Progenitor cell of endocrine pancreas (in vitro differentiated cells): Measurements from ENCODE around the gene PTGES. TPM values are rescaled to one million over a fixed set of nuclear protein-coding genes. Genes with fewer than 3 reads are reported as not detected.

ENCODE experiments used
- DNase-seq: peaks from one replicate; pipeline ENCODE4 v3.0.0; 2021; ENCODE audit warnings: low spot score; ENCODE audit not compliant: unreplicated experiment
- H3K27ac Mint-ChIP-seq: 2 replicates; pipeline ENCODE4 v1.8.0; 2021; ENCODE audit warnings: mild to moderate bottlenecking, moderate library complexity, mixed read lengths
- H3K27me3 Mint-ChIP-seq: 2 replicates; pipeline ENCODE4 v1.8.0; 2021; ENCODE audit warnings: mixed read lengths
- H3K36me3 Mint-ChIP-seq: 2 replicates; pipeline ENCODE4 v1.8.0; 2022; ENCODE audit warnings: mixed read lengths; ENCODE audit not compliant: insufficient read depth
- H3K4me1 Mint-ChIP-seq: 2 replicates; pipeline ENCODE4 v1.8.0; 2021; ENCODE audit warnings: low read depth, mixed read lengths
- H3K4me3 Mint-ChIP-seq: 2 replicates; pipeline ENCODE4 v1.8.0; 2021; ENCODE audit warnings: low read depth, mild to moderate bottlenecking, moderate library complexity, mixed read lengths
- H3K9me3 Mint-ChIP-seq: 2 replicates; pipeline ENCODE4 v1.8.0; 2021; ENCODE audit warnings: low read depth, mixed read lengths
- CTCF ChIP-seq: fragments of 200-600 bp; sonication (generic); IDR thresholded peaks from one replicate; pipeline ENCODE4 v1.5.0; 2021; ENCODE audit warnings: antibody characterized with exemption, mild to moderate bottlenecking; ENCODE audit not compliant: unreplicated experiment
- total RNA-seq: library from RNA; stranded (reverse); gene quantifications from 2 replicates; pipeline ENCODE4 v1.2.1, GENCODE V29; 2021

PTGES gene
- total RNA-seq, 1 donor from 2014 or later: 0.19 TPM

- peaks cover 12% of the 10 kb centered on the region for H3K27me3 Mint-ChIP-seq
- no peak for DNase-seq
- TF ChIP-seq CTCF: no peak
- H3K4me3 Mint-ChIP-seq: no peak overlapping the region
- H3K27ac Mint-ChIP-seq: no peak overlapping the region
- H3K9me3 Mint-ChIP-seq: no peaks in the 10 kb centered on the region
- no peaks in the 10 kb centered on the region for H3K4me1 Mint-ChIP-seq
- no peaks in the 10 kb centered on the region for H3K36me3 Mint-ChIP-seq
Observed at GRCh38 chr9:129739432-129739831, 13.4 kb downstream of the PTGES start.

GRCh38 chr9:129737479-129738274, 15.2 kb downstream of the PTGES start:
- peak overlapping the region; percentile 68 for H3K4me3 Mint-ChIP-seq
- H3K36me3 Mint-ChIP-seq: no peaks in the 10 kb centered on the region
- H3K9me3 Mint-ChIP-seq: no peaks in the 10 kb centered on the region
- peak; percentile 98 for TF ChIP-seq CTCF
- DNase-seq: peak; percentile 81
- H3K4me1 Mint-ChIP-seq: no peaks in the 10 kb centered on the region
- H3K27ac Mint-ChIP-seq: peak overlapping the region; percentile 74
- peaks cover 10% of the 10 kb centered on the region for H3K27me3 Mint-ChIP-seq

GRCh38 chr9:129736334-129736733, 16.5 kb downstream of the PTGES start:
- Mint-ChIP-seq H3K4me1 (no peaks in the 10 kb centered on the region), H3K27me3 (peaks cover 21% of the 10 kb centered on the region), H3K36me3 (no peaks in the 10 kb centered on the region), H3K27ac (no peak overlapping the region), H3K4me3 (no peak overlapping the region), H3K9me3 (no peaks in the 10 kb centered on the region)
- TF ChIP-seq CTCF: no peak
- no peak for DNase-seq

- Mint-ChIP-seq H3K4me1 (no peaks in the 10 kb centered on the region), H3K27me3 (peaks cover 22% of the 10 kb centered on the region), H3K27ac (no peak overlapping the region), H3K4me3 (no peak overlapping the region), H3K36me3 (no peaks in the 10 kb centered on the region), H3K9me3 (no peaks in the 10 kb centered on the region)
- DNase-seq: no peak
- no peak for TF ChIP-seq CTCF
Observed at GRCh38 chr9:129735546-129735945, 17.3 kb downstream of the PTGES start.

- Mint-ChIP-seq H3K4me1 (no peaks in the 10 kb centered on the region), H3K9me3 (no peaks in the 10 kb centered on the region), H3K4me3 (no peak overlapping the region), H3K36me3 (no peaks in the 10 kb centered on the region), H3K27ac (no peak overlapping the region), H3K27me3 (peaks cover 18% of the 10 kb centered on the region)
- no peak for TF ChIP-seq CTCF
- DNase-seq: no peak
Observed at GRCh38 chr9:129733632-129733953, 19.2 kb downstream of the PTGES start.
